Cardiac muscle cell (in vitro differentiated cells and primary cell): ENCODE results near the gene RAD54L. TPM values are rescaled to one million over a fixed set of nuclear protein-coding genes. Genes with fewer than 3 reads are reported as not detected.

Experiments used
- DNase-seq, 2 donors: peaks; one replicate each; pipeline versions ENCODE4 v3.0.0 to v3.0.0-alpha.2; 2010 to 2017; ENCODE audit warnings: low read depth in 1 of 2, low spot score in 1 of 2
- H3K27ac ChIP-seq: fragments of 200-600 bp; sonication (generic); 2 replicates; pipeline ENCODE4 v1.5.1; 2016
- H3K27me3 ChIP-seq: fragments of 200-600 bp; sonication (generic); 2 replicates; pipeline ENCODE4 v1.6.0; 2016; ENCODE audit warnings: control low read depth
- H3K36me3 ChIP-seq: fragments of 200-600 bp; sonication (generic); 2 replicates; pipeline ENCODE4 v1.5.1; 2016; ENCODE audit warnings: control low read depth
- H3K4me1 ChIP-seq: fragments of 200-600 bp; sonication (generic); 2 replicates; pipeline ENCODE4 v1.8.1; 2017; ENCODE audit warnings: low read depth, mild to moderate bottlenecking, mixed run types
- H3K4me3 ChIP-seq: fragments of 200-600 bp; sonication (generic); 2 replicates; pipeline ENCODE4 v1.5.1; 2016; ENCODE audit warnings: mild to moderate bottlenecking
- H3K9me3 ChIP-seq: fragments of 200-600 bp; sonication (generic); 2 replicates; pipeline ENCODE4 v1.5.1; 2017; ENCODE audit warnings: low read depth, mild to moderate bottlenecking, control low read depth
- CTCF ChIP-seq: IDR thresholded peaks from 2 replicates; pipeline ENCODE4 v1.5.1; 2012; ENCODE audit warnings: low read depth, mild to moderate bottlenecking, low read length
- polyA plus RNA-seq: library from polyadenylated mRNA; unstranded; fragments of >200 nt; fragmentation: Nextera tagmentation; extraction: Ambion mirVana; gene quantifications from 2 replicates; pipeline ENCODE4 v1.2.1, GENCODE V29; 2016
- total RNA-seq: library from RNA; depleted of rRNA; stranded (reverse); fragments of >200 nt; gene quantifications from 2 replicates; pipeline ENCODE4 v1.2.3, GENCODE V29; 2016

RAD54L gene
- total and polyA plus RNA-seq, 2 experiments from 2014 or later = 2.5 to 5.9 TPM

GRCh38 chr1:46205141-46205540 is 42.4 kb upstream of the RAD54L start:
- Histone ChIP-seq H3K27ac (peak overlapping the region; percentile 8), H3K4me1 (peaks cover 8% of the 10 kb centered on the region), H3K9me3 (no peaks in the 10 kb centered on the region), H3K4me3 (no peak overlapping the region), H3K27me3 (no peaks in the 10 kb centered on the region), H3K36me3 (no peaks in the 10 kb centered on the region)
- no peak for DNase-seq
- no peak for TF ChIP-seq CTCF

DNA sequence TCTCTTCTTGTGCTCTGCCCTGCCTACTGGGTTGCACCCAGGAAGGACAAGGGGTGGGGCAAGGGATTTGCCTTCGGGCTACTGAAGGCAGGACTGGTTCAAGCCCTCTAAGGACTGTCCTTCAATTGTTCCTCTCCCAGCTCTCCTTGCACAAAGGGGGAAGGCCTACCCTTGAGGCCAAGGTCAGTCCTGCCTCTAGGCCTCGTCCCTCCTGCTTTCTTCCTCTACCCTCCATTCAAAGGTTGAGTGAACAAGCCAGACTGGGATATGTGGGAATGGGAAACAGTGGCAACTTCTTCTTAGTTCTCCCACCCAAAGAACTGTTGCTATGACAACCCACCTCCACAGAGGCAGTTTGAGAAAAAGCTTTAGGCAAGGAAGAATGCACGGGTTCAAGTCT is 41.8 kb upstream of the RAD54L start:
- H3K4me1 ChIP-seq = peaks cover 8% of the 10 kb centered on the region
- no peaks in the 10 kb centered on the region for H3K9me3 ChIP-seq
- peak overlapping the region; percentile 8 for H3K27ac ChIP-seq
- DNase-seq = no peak
- H3K27me3 ChIP-seq = no peaks in the 10 kb centered on the region
- no peaks in the 10 kb centered on the region for H3K36me3 ChIP-seq
- no peak overlapping the region for H3K4me3 ChIP-seq
- no peak for TF ChIP-seq CTCF

DNA sequence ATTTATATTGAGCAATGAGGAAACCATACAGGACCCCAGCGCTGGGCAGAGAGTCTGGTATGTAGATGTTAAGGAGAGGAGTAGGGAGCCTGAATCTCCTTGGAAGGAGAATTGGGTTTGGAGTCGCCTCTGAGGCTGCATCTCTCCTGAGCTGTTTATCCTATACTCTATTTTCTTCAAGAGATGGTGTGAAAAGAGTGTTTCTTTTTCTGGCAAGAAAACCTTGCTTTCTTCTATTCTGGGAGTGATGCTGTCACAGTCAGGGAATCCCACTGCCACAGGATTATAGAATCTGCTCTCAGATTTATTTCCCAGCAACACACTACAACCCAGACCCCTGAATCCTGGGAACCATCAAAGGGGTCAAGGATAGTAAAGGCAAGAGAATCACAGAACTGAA is 41.2 kb upstream of the RAD54L start:
- Histone ChIP-seq H3K4me3 (no peak overlapping the region), H3K27me3 (no peaks in the 10 kb centered on the region), H3K27ac (no peak overlapping the region), H3K4me1 (peaks cover 8% of the 10 kb centered on the region), H3K36me3 (no peaks in the 10 kb centered on the region), H3K9me3 (no peaks in the 10 kb centered on the region)
- no peak for TF ChIP-seq CTCF
- no peak for DNase-seq

DNA sequence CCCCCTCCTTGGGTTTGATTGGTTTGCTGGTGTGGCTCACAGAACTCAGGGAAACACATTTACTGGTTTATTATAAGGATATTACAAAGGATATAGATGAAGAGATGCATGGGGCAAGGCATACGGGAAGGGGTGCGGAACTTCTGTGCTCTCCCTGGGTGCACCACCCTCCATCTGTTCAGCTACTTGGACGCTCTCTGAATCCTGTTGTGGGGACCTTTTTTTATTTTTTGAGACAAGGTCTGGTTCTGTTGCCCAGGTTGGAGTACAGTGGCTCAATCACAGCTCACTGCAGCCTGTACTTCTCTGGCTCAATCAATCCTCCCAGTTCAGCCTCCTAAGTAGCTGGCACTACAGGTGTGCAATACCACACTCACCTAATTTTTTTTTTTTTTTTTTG is 37.0 kb upstream of the RAD54L start:
- Histone ChIP-seq H3K27me3 (no peaks in the 10 kb centered on the region), H3K4me3 (no peak overlapping the region), H3K9me3 (no peaks in the 10 kb centered on the region), H3K4me1 (peaks cover under 1% of the 10 kb centered on the region), H3K36me3 (no peaks in the 10 kb centered on the region), H3K27ac (peak overlapping the region; percentile 88)
- TF ChIP-seq CTCF = no peak
- DNase-seq = no peak

DNA sequence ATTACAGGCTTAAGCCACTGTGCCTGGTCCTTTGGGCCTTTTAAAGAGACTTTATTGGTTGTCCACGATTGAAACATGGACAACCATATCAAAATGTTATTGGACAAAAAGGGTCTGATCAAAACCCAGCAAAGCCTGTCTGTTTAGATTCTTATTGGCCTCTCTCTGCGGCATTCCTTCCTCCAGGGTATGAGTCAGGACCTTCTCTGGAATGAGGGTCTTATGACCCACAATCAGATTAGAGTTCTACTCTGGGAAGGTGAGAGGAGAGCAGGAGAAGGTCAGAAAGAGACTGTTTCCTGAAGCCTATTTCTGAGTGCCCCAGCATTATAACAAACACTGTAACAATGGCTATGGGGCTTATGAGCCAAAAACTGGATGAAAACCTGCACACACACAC is 36.5 kb upstream of the RAD54L start:
- Histone ChIP-seq H3K27ac (peak overlapping the region; percentile 88), H3K36me3 (no peaks in the 10 kb centered on the region), H3K9me3 (no peaks in the 10 kb centered on the region), H3K4me3 (no peak overlapping the region), H3K27me3 (no peaks in the 10 kb centered on the region), H3K4me1 (no peaks in the 10 kb centered on the region)
- no peak for TF ChIP-seq CTCF
- DNase-seq = peak in 1 of 2 donors; percentile 52

DNA sequence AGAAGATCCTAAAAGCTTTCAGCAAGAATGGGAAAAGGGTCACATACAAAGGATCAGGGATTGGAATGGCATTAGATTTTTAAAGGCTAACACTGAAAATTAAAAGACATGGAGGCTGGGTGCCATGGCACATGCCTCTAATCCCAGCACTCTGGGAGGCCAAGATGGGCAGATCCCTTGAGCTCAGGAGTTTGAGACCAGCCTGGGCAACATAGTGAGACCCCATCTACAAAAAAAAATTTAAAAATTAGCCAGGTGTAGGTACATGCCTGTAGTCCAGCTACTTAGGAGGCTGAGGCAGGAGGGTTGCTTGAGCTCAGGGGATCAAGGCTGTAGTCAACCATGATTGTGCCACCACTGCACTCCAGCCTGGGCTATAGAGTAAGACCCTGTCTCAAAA is 32.1 kb upstream of the RAD54L start:
- Histone ChIP-seq H3K4me3 (no peak overlapping the region), H3K9me3 (no peaks in the 10 kb centered on the region), H3K27ac (no peak overlapping the region), H3K36me3 (no peaks in the 10 kb centered on the region), H3K27me3 (no peaks in the 10 kb centered on the region), H3K4me1 (no peaks in the 10 kb centered on the region)
- DNase-seq = no peak
- TF ChIP-seq CTCF = no peak
